Measurements from ENCODE around the gene MTHFD2. TPM values are rescaled to one million over a fixed set of nuclear protein-coding genes. Genes with fewer than 3 reads are reported as not detected.

The MTHFD2 gene
- 75.7 and 86.0 TPM in 2 replicates for total RNA-seq

GRCh38 chr2:74198461-74199274 lies at the start of gene MTHFD2:
TSS of gene MTHFD2 (plus strand) at chr2:74198615. CDS start at chr2:74198642, 27 bp downstream.

GRCh38 chr2:74178211-74179062 lies 20.0 kb upstream of the MTHFD2 start, which contains the start of gene MOB1A:
TSS of gene MOB1A (minus strand) at chr2:74178879. CDS start at chr2:74178674, 205 bp downstream.

Other genes starting within 250 kb of the MTHFD2 start
- 2.6 and 2.9 TPM in 2 replicates for gene TET3, start 213.7 kb upstream of the MTHFD2 start, total RNA-seq
- 41.1 and 55.1 TPM in 2 replicates for gene BOLA3, start 50.7 kb upstream of the MTHFD2 start, total RNA-seq
- gene MOB1A, start 19.7 kb upstream of the MTHFD2 start, total RNA-seq = 77.2 and 88.6 TPM in 2 replicates
- gene SLC4A5, start 144.8 kb downstream of the MTHFD2 start, total RNA-seq = under 0.01 and 1.5 TPM in 2 replicates
- gene DCTN1, start 181.7 kb downstream of the MTHFD2 start, total RNA-seq = 108 and 112 TPM in 2 replicates
- gene C2orf81, start 223.0 kb downstream of the MTHFD2 start, total RNA-seq = 0.98 and 1.1 TPM in 2 replicates
- 71.7 and 76.4 TPM in 2 replicates for gene WDR54, start 223.1 kb downstream of the MTHFD2 start, total RNA-seq
- 9.6 and 11.0 TPM in 2 replicates for gene RTKN, start 243.3 kb downstream of the MTHFD2 start, total RNA-seq